H1 (cell line): Measurements from ENCODE around the gene MED17. TPM values are rescaled to one million over a fixed set of nuclear protein-coding genes. Genes with fewer than 3 reads are reported as not detected.

Source experiments
- CTCF ChIA-PET: fragments of 300-600 bp; sonication (Branson Sonifier 250); formaldehyde crosslinking; loops from one replicate; lab custom pipeline; 2021; ENCODE audit not compliant: partially characterized antibody; lab: Charles Lee
- POLR2A ChIA-PET: fragments of 300-600 bp; sonication (Branson Sonifier 250); formaldehyde crosslinking; loops from one replicate; lab custom pipeline; 2021; ENCODE audit warnings: inconsistent platforms; ENCODE audit not compliant: partially characterized antibody; lab: Charles Lee
- DNase-seq, 2 experiments: peaks; one replicate each; pipeline versions ENCODE4 v3.0.0 to v3.0.0-alpha.2; 2010 to 2022; ENCODE audit warnings: low spot score in 2 of 2, low read depth in 1 of 2, mixed read lengths in 1 of 2
- FAIRE-seq: peaks from 2 replicates; lab custom pipeline; 2011; peaks lifted over from hg19 to GRCh38; lab: Jason Lieb, UNC
- H2AFZ ChIP-seq: 2 replicates; pipeline ENCODE4 v1.8.1; 2012; ENCODE audit warnings: low read length, inconsistent platforms
- H2AK5ac ChIP-seq: 2 replicates; pipeline ENCODE4 v1.6.1; 2013; ENCODE audit warnings: low read depth, low read length
- H2BK120ac ChIP-seq: replicated peaks from 2 replicates; pipeline ENCODE3; 2013; ENCODE audit warnings: low read depth, low read length, inconsistent platforms
- H2BK12ac ChIP-seq: 2 replicates; pipeline ENCODE4 v1.6.1; 2013; ENCODE audit warnings: low read depth, low read length
- H2BK15ac ChIP-seq: 2 replicates; pipeline ENCODE4 v1.6.1; 2013; ENCODE audit warnings: low read length
- H2BK20ac ChIP-seq: 2 replicates; pipeline ENCODE4 v1.6.1; 2013; ENCODE audit warnings: low read length
- H2BK5ac ChIP-seq: 2 replicates; pipeline ENCODE4 v1.6.1; 2013; ENCODE audit warnings: low read depth, low read length
- H3K14ac ChIP-seq: 2 replicates; pipeline ENCODE4 v1.6.1; 2013; ENCODE audit warnings: inconsistent platforms; ENCODE audit not compliant: insufficient read length
- H3K18ac ChIP-seq: 2 replicates; pipeline ENCODE4 v1.6.1; 2013; ENCODE audit warnings: low read length; ENCODE audit errors: extremely low read depth
- H3K23ac ChIP-seq: 2 replicates; pipeline ENCODE4 v1.6.1; 2013; ENCODE audit warnings: inconsistent platforms; ENCODE audit not compliant: insufficient read length
- H3K23me2 ChIP-seq: 2 replicates; pipeline ENCODE4 v1.6.1; 2013; ENCODE audit warnings: low read depth, low read length
- H3K27ac ChIP-seq: 2 replicates; pipeline ENCODE4 v1.6.1; 2011; ENCODE audit warnings: low read depth, low read length, inconsistent platforms
- H3K27me3 ChIP-seq, 4 experiments: replicated peaks in 1 of 4; 1 replicate in 1 of 4; 2 replicates in 3 of 4; pipeline versions ENCODE4 v1.6.1 to v1.8.1; 2011 to 2013; ENCODE audit warnings: low read length in 3 of 4, mild to moderate bottlenecking in 3 of 4, inconsistent platforms in 2 of 4, mixed read lengths in 2 of 4, moderate library complexity in 1 of 4; ENCODE audit not compliant: control insufficient read depth in 3 of 4, insufficient read depth in 3 of 4; ENCODE audit errors: extremely low read depth in 1 of 4
- H3K36me3 ChIP-seq, 4 experiments: 2 replicates each; pipeline versions ENCODE4 v1.6.1 to v1.8.1; 2011 to 2013; ENCODE audit warnings: mild to moderate bottlenecking in 4 of 4, low read length in 3 of 4, moderate library complexity in 2 of 4, control low read depth in 1 of 4, inconsistent platforms in 1 of 4; ENCODE audit not compliant: insufficient read depth in 4 of 4, control insufficient read depth in 2 of 4
- H3K4ac ChIP-seq: replicated peaks from 2 replicates; pipeline ENCODE3; 2013; ENCODE audit warnings: low read length, low read depth, mixed read lengths, inconsistent platforms; ENCODE audit not compliant: insufficient read length
- H3K4me1 ChIP-seq, 4 experiments: replicated peaks in 1 of 4; 1 replicate in 1 of 4; 2 replicates in 3 of 4; pipeline versions ENCODE4 v1.6.1 to v1.8.1; 2011 to 2013; ENCODE audit warnings: low read length in 3 of 4, inconsistent platforms in 2 of 4, mixed read lengths in 1 of 4; ENCODE audit not compliant: insufficient read depth in 4 of 4, control insufficient read depth in 3 of 4
- H3K4me2 ChIP-seq, 2 experiments: 2 replicates each; pipeline versions ENCODE4 v1.6.1 to v1.8.1; 2011 to 2013; ENCODE audit warnings: low read depth in 2 of 2, low read length in 2 of 2, control low read depth in 1 of 2, inconsistent platforms in 1 of 2, mild to moderate bottlenecking in 1 of 2; ENCODE audit not compliant: insufficient read depth in 1 of 2
- H3K4me3 ChIP-seq, 4 experiments: fragments of 200-600, 300-600 bp in 1 of 4; sonication (generic), shearing (Covaris generic), sonication (Bioruptor Twin) in 1 of 4; 2 replicates each; pipeline versions ENCODE4 v1.5.1 to v1.8.1; 2011 to 2016; ENCODE audit warnings: low read length in 4 of 4, low read depth in 3 of 4, control low read depth in 2 of 4, inconsistent platforms in 2 of 4, mild to moderate bottlenecking in 2 of 4, mixed read lengths in 1 of 4, moderate library complexity in 1 of 4; ENCODE audit not compliant: insufficient read depth in 2 of 4; ENCODE audit errors: extremely low read depth in 1 of 4
- H3K56ac ChIP-seq: replicated peaks from 2 replicates; pipeline ENCODE3; 2013; ENCODE audit warnings: low read depth, mild to moderate bottlenecking, mixed read lengths, low read length, inconsistent platforms; ENCODE audit not compliant: insufficient read length
- H3K79me1 ChIP-seq: 2 replicates; pipeline ENCODE4 v1.6.1; 2013; ENCODE audit warnings: low read depth, low read length, control low read depth
- H3K79me2 ChIP-seq, 2 experiments: 2 replicates each; pipeline versions ENCODE4 v1.6.1 to v1.8.1; 2012 to 2013; ENCODE audit warnings: low read length in 2 of 2, mild to moderate bottlenecking in 2 of 2, inconsistent platforms in 1 of 2; ENCODE audit not compliant: insufficient read depth in 2 of 2, control insufficient read depth in 1 of 2
- H3K9ac ChIP-seq, 4 experiments: replicated peaks in 1 of 4; 1 replicate in 1 of 4; 2 replicates in 3 of 4; pipeline versions ENCODE4 v1.6.1 to v1.8.1; 2011 to 2013; ENCODE audit warnings: low read depth in 3 of 4, low read length in 3 of 4, control low read depth in 2 of 4, mild to moderate bottlenecking in 2 of 4, moderate library complexity in 2 of 4, inconsistent platforms in 1 of 4; ENCODE audit errors: extremely low read depth in 1 of 4
- H3K9me3 ChIP-seq, 2 experiments: 2 replicates each; pipeline versions ENCODE4 v1.6.1 to v1.8.1; 2012 to 2013; ENCODE audit warnings: mild to moderate bottlenecking in 2 of 2, moderate library complexity in 2 of 2, control low read depth in 1 of 2, inconsistent platforms in 1 of 2, low read depth in 1 of 2, low read length in 1 of 2, mixed read lengths in 1 of 2; ENCODE audit not compliant: insufficient read depth in 2 of 2
- H4K20me1 ChIP-seq, 2 experiments: replicated peaks in 1 of 2; 2 replicates each; pipeline versions ENCODE3 to v1.8.1; 2011 to 2013; ENCODE audit warnings: inconsistent platforms in 2 of 2, low read length in 2 of 2, mild to moderate bottlenecking in 1 of 2; ENCODE audit not compliant: insufficient read depth in 2 of 2, control insufficient read depth in 1 of 2
- H4K5ac ChIP-seq: 2 replicates; pipeline ENCODE4 v1.6.1; 2013; ENCODE audit warnings: low read length, low read depth, mixed read lengths, inconsistent platforms; ENCODE audit not compliant: insufficient read length
- H4K8ac ChIP-seq: 2 replicates; pipeline ENCODE4 v1.8.0; 2013; ENCODE audit warnings: mild to moderate bottlenecking, moderate library complexity, low read length, inconsistent platforms; ENCODE audit not compliant: insufficient read depth; ENCODE audit errors: extremely low read depth
- H4K91ac ChIP-seq: replicated peaks from 2 replicates; pipeline ENCODE3; 2013; ENCODE audit warnings: low read length, mixed read lengths, inconsistent platforms; ENCODE audit not compliant: insufficient read length
- ASH2L ChIP-seq: fragments of 200-600, 300-600 bp; sonication (generic); IDR thresholded peaks from one replicate; pipeline ENCODE4 v1.7.1; 2017; ENCODE audit warnings: low read length
- ATF3 ChIP-seq: IDR thresholded peaks from 2 replicates; pipeline ENCODE4 v1.6.1; 2011; ENCODE audit warnings: low read depth, mild to moderate bottlenecking, low read length; ENCODE audit not compliant: insufficient read depth
- HDAC2 ChIP-seq, 2 experiments: fragments of 300-600 bp in 1 of 2; sonication (generic) in 1 of 2; IDR thresholded peaks; 2 replicates each; pipeline ENCODE4 v1.6.1; 2011 to 2012; ENCODE audit warnings: low read depth in 2 of 2, low read length in 2 of 2, mild to moderate bottlenecking in 2 of 2, moderate library complexity in 2 of 2, borderline replicate concordance in 1 of 2, inconsistent platforms in 1 of 2
- KDM5A ChIP-seq: fragments of 200-600 bp; IDR thresholded peaks from 2 replicates; pipeline ENCODE4 v1.7.1; 2012; ENCODE audit warnings: mild to moderate bottlenecking, low read length, inconsistent platforms, mixed read lengths
- MAX ChIP-seq: IDR thresholded peaks from 2 replicates; pipeline ENCODE4 v1.6.1; 2012; ENCODE audit warnings: inconsistent platforms
- TAF7 ChIP-seq: optimal IDR thresholded peaks from 2 replicates; pipeline ENCODE3; 2011; ENCODE audit warnings: low read depth, mild to moderate bottlenecking, inconsistent platforms, low read length, moderate library complexity, borderline replicate concordance
- TEAD4 ChIP-seq: IDR thresholded peaks from 2 replicates; pipeline ENCODE4 v1.6.1; 2012; ENCODE audit warnings: low read depth, low read length, inconsistent platforms, mixed read lengths
- WGBS, 2 experiments: shearing (Covaris generic) in 1 of 2; methylation state at CpG; one replicate each; pipeline versions ENCODE4 v1.1.6 to v1.1.7; 2013 to 2015; ENCODE audit warnings: low lambda C conversion rate in 2 of 2, mixed read lengths in 2 of 2, inconsistent platforms in 1 of 2, low coverage in 1 of 2, missing lambda C conversion rate in 1 of 2; ENCODE audit not compliant: insufficient replicate concordance in 2 of 2, insufficient coverage in 1 of 2, insufficient read length in 1 of 2; ENCODE audit errors: extremely low coverage in 1 of 2, missing lambda C conversion rate in 1 of 2; 5-methylcytosine and 5-hydroxymethylcytosine counted together
- polyA plus RNA-seq, 7 experiments: library from polyadenylated mRNA; depleted of rRNA in 3 of 7; stranded (reverse) in 5 of 7; unstranded in 2 of 7; fragments of >200 nt in 5 of 7; fragments of 200-250 nt in 2 of 7; gene quantifications; 1 replicate in 5 of 7; 2 replicates in 1 of 7; 4 replicates in 1 of 7; pipeline versions ENCODE4 v1.2.1 to v1.2.3, GENCODE V29; 2011 to 2013; ENCODE audit warnings: missing spikeins in 2 of 7, mixed read lengths in 2 of 7
- total RNA-seq: library from RNA; stranded (reverse); fragmentation: NEBNext Ultra II Directional; extraction: Animal tissue kit (Norgen Biotek cat#: 25700); gene quantifications from 2 replicates; pipeline ENCODE4 v1.2.1, GENCODE V29; 2021

Gene MED17
- total and polyA plus RNA-seq, 2 of the 8 experiments (the other 6 are each of a cell fraction or from before 2014, with no cell fraction given) = 8.8 to 33.7 TPM

- Histone ChIP-seq H4K8ac (no peak overlapping the region), H3K4me3 (no peak overlapping the region), H4K91ac (no peak overlapping the region), H2BK20ac (no peak overlapping the region), H3K23me2 (no peaks in the 10 kb centered on the region), H3K27me3 (no peaks in the 10 kb centered on the region), H2AK5ac (no peak overlapping the region), H3K18ac (no peak overlapping the region), H2AFZ (no peak overlapping the region), H3K4me1 (peaks cover 3 to 15% (median 6%) of the 10 kb centered on the region in 4 experiments), H3K9me3 (no peaks in the 10 kb centered on the region), H2BK5ac (no peak overlapping the region), H3K4me2 (no peak overlapping the region), H3K56ac (no peak overlapping the region), H3K23ac (no peak overlapping the region), H2BK15ac (no peak overlapping the region), H3K14ac (no peak overlapping the region), H4K20me1 (no peaks in the 10 kb centered on the region), H2BK120ac (no peak overlapping the region), H3K27ac (no peak overlapping the region), H3K79me2 (no peaks in the 10 kb centered on the region), H3K4ac (no peak overlapping the region), H3K79me1 (no peaks in the 10 kb centered on the region), H3K9ac (no peak overlapping the region), H3K36me3 (no peaks in the 10 kb centered on the region), H2BK12ac (no peak overlapping the region), H4K5ac (no peak overlapping the region)
- POLR2A ChIA-PET = interaction anchor here (0.8 kb wide), 1 partner anchor 22 kb away, joined by 3 read pairs; no protein-coding TSS in a partner anchor
- DNase-seq (no peak), FAIRE-seq (no peak)
- TF ChIP-seq ASH2L (no peak), HDAC2 (IDR thresholded peaks at IDR 0.05; ENCODE audit: borderline replicate concordance in 1 of 2, low read depth in 2 of 2, low read length in 2 of 2) (no peak), TEAD4 (no peak), MAX (no peak), TAF7 (no peak), KDM5A (no peak), ATF3 (no peak)
- 85% methylated on average over 5 of the region's 5 CpGs; no CpG with 5 or more reads in 1 of the 2 experiments for WGBS, 2 experiments
- CTCF ChIA-PET = interaction anchor here (0.7 to 1.0 kb wide), 2 partner anchors 31 to 66 kb away, joined by 3 read pairs; no protein-coding TSS in a partner anchor
These were observed 38.3 kb downstream of the MED17 start for GRCh38 chr11:93822359-93822758.
